ENCODE measurements around the gene BABAM1.

BABAM1 gene

GRCh38 chr19:17266975-17267788, at the start of gene BABAM1:
Gene BABAM1, plus strand, starts transcription at chr19:17267443. Its CDS starts 1,364 bp downstream, at chr19:17268807.
- peak; percentile 99 for DNase-seq (ENCODE audit: low read depth)

- DNase-seq (ENCODE audit: low read depth): no peak
These were observed 48.0 kb upstream of the BABAM1 start for GRCh38 chr19:17219286-17219685.

- peak; percentile 36 for DNase-seq (ENCODE audit: low read depth)
These were observed 47.0 kb upstream of the BABAM1 start for GRCh38 chr19:17220207-17220758.

- DNase-seq (ENCODE audit: low read depth): no peak
These were observed 42.2 kb upstream of the BABAM1 start for GRCh38 chr19:17225053-17225452.

GRCh38 chr19:17226002-17226933, 41.0 kb upstream of the BABAM1 start, which contains the start of gene OCEL1:
Gene OCEL1, plus strand, starts transcription at chr19:17226226. Its CDS starts 22 bp downstream, at chr19:17226248.
- peak; percentile 96 for DNase-seq (ENCODE audit: low read depth)

- DNase-seq (ENCODE audit: low read depth): no peak
These were observed 39.4 kb upstream of the BABAM1 start for GRCh38 chr19:17227798-17228367.

- DNase-seq (ENCODE audit: low read depth): no peak
These were observed 37.4 kb upstream of the BABAM1 start for GRCh38 chr19:17229890-17230289.

GRCh38 chr19:17232258-17232657, 35.0 kb upstream of the BABAM1 start:
- DNase-seq (ENCODE audit: low read depth): no peak

- DNase-seq (ENCODE audit: low read depth): no peak
These were observed 32.3 kb upstream of the BABAM1 start for GRCh38 chr19:17234911-17235299.

GRCh38 chr19:17235300-17235970, 31.8 kb upstream of the BABAM1 start:
- peak; percentile 38 for DNase-seq (ENCODE audit: low read depth)

GRCh38 chr19:17235971-17236777, 31.1 kb upstream of the BABAM1 start:
- DNase-seq (ENCODE audit: low read depth): no peak

GRCh38 chr19:17236811-17237543, 30.3 kb upstream of the BABAM1 start:
- DNase-seq (ENCODE audit: low read depth): no peak

GRCh38 chr19:17237747-17238706, 29.2 kb upstream of the BABAM1 start:
- no peak for DNase-seq (ENCODE audit: low read depth)

GRCh38 chr19:17240062-17240752, 27.0 kb upstream of the BABAM1 start:
- DNase-seq (ENCODE audit: low read depth): no peak

GRCh38 chr19:17240826-17241399, 26.3 kb upstream of the BABAM1 start:
- no peak for DNase-seq (ENCODE audit: low read depth)

- DNase-seq (ENCODE audit: low read depth): no peak
These were observed 24.6 kb upstream of the BABAM1 start for GRCh38 chr19:17242431-17243208.

Measured in GM04504 (cell line).